HEK293 (cell line): ENCODE data around the gene EOGT.

Experiments
- CTCF ChIA-PET: fragments of 350-600 bp; formaldehyde crosslinking; extraction: SDS; loops from one replicate; lab custom pipeline; 2021; ENCODE audit warnings: antibody characterized with exemption; lab: Yijun Ruan, JAX
- POLR2A ChIA-PET: fragments of 300-600 bp; formaldehyde crosslinking; extraction: SDS; loops from one replicate; lab custom pipeline; 2020; ENCODE audit warnings: antibody characterized with exemption, inconsistent platforms; lab: Yijun Ruan, JAX
- H3K27ac ChIP-seq: fragments of 200-500 bp; sonication (Bioruptor generic); 2 replicates; pipeline ENCODE4 v1.5.1; 2014; ENCODE audit warnings: low read depth, low read length, control low read depth, inconsistent platforms; ENCODE audit errors: extremely low read depth
- H3K36me3 ChIP-seq, 2 experiments: fragments of 200-500 bp in 1 of 2; sonication (Bioruptor generic) in 1 of 2; 1 replicate in 1 of 2; 2 replicates in 1 of 2; pipeline ENCODE4 v1.5.1; 2014 to 2017; ENCODE audit warnings: inconsistent platforms in 2 of 2, low read length in 2 of 2; ENCODE audit not compliant: control insufficient read depth in 2 of 2, insufficient read depth in 1 of 2
- H3K4me1 ChIP-seq: fragments of 200-500 bp; sonication (Bioruptor generic); 2 replicates; pipeline ENCODE4 v1.5.1; 2014; ENCODE audit warnings: mild to moderate bottlenecking, low read length, inconsistent platforms; ENCODE audit not compliant: control insufficient read depth, insufficient read depth
- H3K4me3 ChIP-seq: 2 replicates; pipeline ENCODE4 v1.5.1; 2011; ENCODE audit warnings: low read depth, mild to moderate bottlenecking, control low read depth, low read length, moderate library complexity
- H3K9me3 ChIP-seq: fragments of 200-500 bp; sonication (Bioruptor generic); 2 replicates; pipeline ENCODE4 v1.5.1; 2014; ENCODE audit warnings: low read depth, low read length, inconsistent platforms; ENCODE audit not compliant: control insufficient read depth, insufficient read depth
- GLIS1 ChIP-seq: fragments of 450-650 bp; formaldehyde crosslinking; IDR thresholded peaks from 2 replicates; pipeline ENCODE4 v1.5.1; 2016; ENCODE audit warnings: missing biosample characterization, missing genetic modification characterization
- IKZF3 ChIP-seq: fragments of 450-650 bp; IDR thresholded peaks from 2 replicates; pipeline ENCODE4 v1.5.0; 2018; ENCODE audit warnings: missing biosample characterization, mild to moderate bottlenecking, missing genetic modification characterization, moderate library complexity
- ZNF2 ChIP-seq: fragments of 450-650 bp; formaldehyde crosslinking; IDR thresholded peaks from 2 replicates; pipeline ENCODE4 v1.5.1; 2016; ENCODE audit warnings: missing biosample characterization, missing genetic modification characterization
- ZNF404 ChIP-seq: fragments of 450-650 bp; formaldehyde crosslinking; IDR thresholded peaks from 2 replicates; pipeline ENCODE4 v1.5.1; 2017; ENCODE audit warnings: missing biosample characterization, missing genetic modification characterization
- ZNF423 ChIP-seq: fragments of 450-650 bp; formaldehyde crosslinking; IDR thresholded peaks from 2 replicates; pipeline ENCODE4 v1.5.1; 2016; ENCODE audit warnings: missing biosample characterization, missing genetic modification characterization
- ZNF48 ChIP-seq: fragments of 450-650 bp; formaldehyde crosslinking; IDR thresholded peaks from 2 replicates; pipeline ENCODE4 v1.5.1; 2016; ENCODE audit warnings: missing biosample characterization, missing genetic modification characterization
- ZNF510 ChIP-seq: fragments of 450-650 bp; formaldehyde crosslinking; IDR thresholded peaks from 2 replicates; pipeline ENCODE4 v1.5.1; 2018; ENCODE audit warnings: mild to moderate bottlenecking, missing genetic modification characterization, missing biosample characterization; ENCODE audit not compliant: insufficient replicate concordance
- ZNF560 ChIP-seq: fragments of 450-650 bp; formaldehyde crosslinking; IDR thresholded peaks from 2 replicates; pipeline ENCODE4 v1.5.1; 2017; ENCODE audit warnings: missing biosample characterization, missing genetic modification characterization, borderline replicate concordance
- ZNF670 ChIP-seq: fragments of 450-650 bp; formaldehyde crosslinking; IDR thresholded peaks from 2 replicates; pipeline ENCODE4 v1.5.1; 2016; ENCODE audit warnings: missing biosample characterization, missing genetic modification characterization, low read depth
- ZSCAN23 ChIP-seq: fragments of 450-650 bp; formaldehyde crosslinking; IDR thresholded peaks from 2 replicates; pipeline ENCODE4 v1.5.1; 2016; ENCODE audit warnings: missing biosample characterization, missing genetic modification characterization
- ZXDB ChIP-seq: fragments of 450-650 bp; formaldehyde crosslinking; IDR thresholded peaks from 2 replicates; pipeline ENCODE4 v1.5.1; 2016; ENCODE audit warnings: missing biosample characterization, missing genetic modification characterization
- TF ChIP-seq, protein P1 (sequence below): fragments of 450-650 bp; formaldehyde crosslinking; IDR thresholded peaks from 2 replicates; pipeline ENCODE4 v1.5.1; 2016; ENCODE audit warnings: missing biosample characterization, missing genetic modification characterization, low read depth
- TF ChIP-seq, protein P2 (sequence below): fragments of 450-650 bp; formaldehyde crosslinking; IDR thresholded peaks from 2 replicates; pipeline ENCODE4 v1.5.1; 2016; ENCODE audit warnings: missing biosample characterization, missing genetic modification characterization
- TF ChIP-seq, protein P3 (sequence below): fragments of 450-650 bp; formaldehyde crosslinking; conservative IDR thresholded peaks from 2 replicates; pipeline ENCODE4 v1.5.1; 2016; ENCODE audit warnings: low read depth, missing biosample characterization, missing genetic modification characterization
- TF ChIP-seq, protein P4 (sequence below): fragments of 450-650 bp; formaldehyde crosslinking; IDR thresholded peaks from 2 replicates; pipeline ENCODE4 v1.5.1; 2016; ENCODE audit warnings: missing biosample characterization, missing genetic modification characterization
- TF ChIP-seq, protein P5 (sequence below): fragments of 450-650 bp; formaldehyde crosslinking; IDR thresholded peaks from 2 replicates; pipeline ENCODE4 v1.5.1; 2016; ENCODE audit warnings: missing biosample characterization, missing genetic modification characterization
- TF ChIP-seq, protein P6 (sequence below): fragments of 450-650 bp; formaldehyde crosslinking; IDR thresholded peaks from 2 replicates; pipeline ENCODE4 v1.5.1; 2016; ENCODE audit warnings: missing biosample characterization, missing genetic modification characterization

EOGT gene

DNA sequence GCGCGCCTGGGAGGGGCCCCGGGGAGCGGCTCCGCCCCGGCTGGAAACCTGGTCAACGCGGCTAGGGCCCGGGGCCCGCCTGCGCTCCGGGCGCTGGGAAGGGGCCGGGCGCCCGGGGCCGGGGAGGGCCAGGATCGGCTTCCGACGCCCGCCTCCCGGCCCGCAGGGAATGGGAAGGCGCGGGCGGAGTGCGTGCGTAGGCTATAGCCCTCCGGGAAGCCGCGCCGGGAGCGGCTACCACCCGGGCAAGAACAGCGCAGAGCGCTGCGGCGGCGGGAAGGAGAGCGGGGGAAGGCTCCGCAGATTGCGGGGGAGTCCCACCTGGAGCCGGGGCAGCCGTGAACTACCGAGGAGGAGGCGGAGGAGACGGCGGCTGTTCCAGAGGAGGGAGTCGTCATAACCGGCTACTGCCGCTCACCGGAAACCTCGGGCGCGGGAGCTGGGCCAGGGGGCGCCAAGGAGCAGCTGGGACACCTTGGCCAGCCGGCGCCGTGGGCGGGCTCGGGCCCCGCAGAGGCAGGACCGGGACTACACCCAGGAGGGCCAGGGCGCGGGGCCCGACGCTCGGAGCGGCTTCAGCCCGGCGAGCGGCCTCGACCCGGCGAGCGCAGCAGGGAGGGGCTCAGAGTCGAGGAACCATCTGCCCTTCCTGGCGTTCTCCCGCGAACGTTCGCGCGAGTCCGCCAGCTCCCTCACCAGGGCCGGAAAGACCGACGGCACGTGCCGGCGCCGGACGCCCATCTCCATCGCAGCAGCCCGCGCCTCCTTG lies at the start of gene EOGT (continued):
- TF ChIP-seq, protein P1, sequence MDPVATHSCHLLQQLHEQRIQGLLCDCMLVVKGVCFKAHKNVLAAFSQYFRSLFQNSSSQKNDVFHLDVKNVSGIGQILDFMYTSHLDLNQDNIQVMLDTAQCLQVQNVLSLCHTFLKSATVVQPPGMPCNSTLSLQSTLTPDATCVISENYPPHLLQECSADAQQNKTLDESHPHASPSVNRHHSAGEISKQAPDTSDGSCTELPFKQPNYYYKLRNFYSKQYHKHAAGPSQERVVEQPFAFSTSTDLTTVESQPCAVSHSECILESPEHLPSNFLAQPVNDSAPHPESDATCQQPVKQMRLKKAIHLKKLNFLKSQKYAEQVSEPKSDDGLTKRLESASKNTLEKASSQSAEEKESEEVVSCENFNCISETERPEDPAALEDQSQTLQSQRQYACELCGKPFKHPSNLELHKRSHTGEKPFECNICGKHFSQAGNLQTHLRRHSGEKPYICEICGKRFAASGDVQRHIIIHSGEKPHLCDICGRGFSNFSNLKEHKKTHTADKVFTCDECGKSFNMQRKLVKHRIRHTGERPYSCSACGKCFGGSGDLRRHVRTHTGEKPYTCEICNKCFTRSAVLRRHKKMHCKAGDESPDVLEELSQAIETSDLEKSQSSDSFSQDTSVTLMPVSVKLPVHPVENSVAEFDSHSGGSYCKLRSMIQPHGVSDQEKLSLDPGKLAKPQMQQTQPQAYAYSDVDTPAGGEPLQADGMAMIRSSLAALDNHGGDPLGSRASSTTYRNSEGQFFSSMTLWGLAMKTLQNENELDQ, result no peak
- peak; percentile 68 for TF ChIP-seq ZXDB (tag by site-specific recombination)
- TF ChIP-seq, protein P2, sequence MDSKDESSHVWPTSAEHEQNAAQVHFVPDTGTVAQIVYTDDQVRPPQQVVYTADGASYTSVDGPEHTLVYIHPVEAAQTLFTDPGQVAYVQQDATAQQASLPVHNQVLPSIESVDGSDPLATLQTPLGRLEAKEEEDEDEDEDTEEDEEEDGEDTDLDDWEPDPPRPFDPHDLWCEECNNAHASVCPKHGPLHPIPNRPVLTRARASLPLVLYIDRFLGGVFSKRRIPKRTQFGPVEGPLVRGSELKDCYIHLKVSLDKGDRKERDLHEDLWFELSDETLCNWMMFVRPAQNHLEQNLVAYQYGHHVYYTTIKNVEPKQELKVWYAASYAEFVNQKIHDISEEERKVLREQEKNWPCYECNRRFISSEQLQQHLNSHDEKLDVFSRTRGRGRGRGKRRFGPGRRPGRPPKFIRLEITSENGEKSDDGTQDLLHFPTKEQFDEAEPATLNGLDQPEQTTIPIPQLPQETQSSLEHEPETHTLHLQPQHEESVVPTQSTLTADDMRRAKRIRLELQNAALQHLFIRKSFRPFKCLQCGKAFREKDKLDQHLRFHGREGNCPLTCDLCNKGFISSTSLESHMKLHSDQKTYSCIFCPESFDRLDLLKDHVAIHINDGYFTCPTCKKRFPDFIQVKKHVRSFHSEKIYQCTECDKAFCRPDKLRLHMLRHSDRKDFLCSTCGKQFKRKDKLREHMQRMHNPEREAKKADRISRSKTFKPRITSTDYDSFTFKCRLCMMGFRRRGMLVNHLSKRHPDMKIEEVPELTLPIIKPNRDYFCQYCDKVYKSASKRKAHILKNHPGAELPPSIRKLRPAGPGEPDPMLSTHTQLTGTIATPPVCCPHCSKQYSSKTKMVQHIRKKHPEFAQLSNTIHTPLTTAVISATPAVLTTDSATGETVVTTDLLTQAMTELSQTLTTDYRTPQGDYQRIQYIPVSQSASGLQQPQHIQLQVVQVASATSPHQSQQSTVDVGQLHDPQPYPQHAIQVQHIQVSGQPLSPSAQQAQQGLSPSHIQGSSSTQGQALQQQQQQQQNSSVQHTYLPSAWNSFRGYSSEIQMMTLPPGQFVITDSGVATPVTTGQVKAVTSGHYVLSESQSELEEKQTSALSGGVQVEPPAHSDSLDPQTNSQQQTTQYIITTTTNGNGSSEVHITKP (tag by site-specific recombination), result no peak
- TF ChIP-seq, protein P3, sequence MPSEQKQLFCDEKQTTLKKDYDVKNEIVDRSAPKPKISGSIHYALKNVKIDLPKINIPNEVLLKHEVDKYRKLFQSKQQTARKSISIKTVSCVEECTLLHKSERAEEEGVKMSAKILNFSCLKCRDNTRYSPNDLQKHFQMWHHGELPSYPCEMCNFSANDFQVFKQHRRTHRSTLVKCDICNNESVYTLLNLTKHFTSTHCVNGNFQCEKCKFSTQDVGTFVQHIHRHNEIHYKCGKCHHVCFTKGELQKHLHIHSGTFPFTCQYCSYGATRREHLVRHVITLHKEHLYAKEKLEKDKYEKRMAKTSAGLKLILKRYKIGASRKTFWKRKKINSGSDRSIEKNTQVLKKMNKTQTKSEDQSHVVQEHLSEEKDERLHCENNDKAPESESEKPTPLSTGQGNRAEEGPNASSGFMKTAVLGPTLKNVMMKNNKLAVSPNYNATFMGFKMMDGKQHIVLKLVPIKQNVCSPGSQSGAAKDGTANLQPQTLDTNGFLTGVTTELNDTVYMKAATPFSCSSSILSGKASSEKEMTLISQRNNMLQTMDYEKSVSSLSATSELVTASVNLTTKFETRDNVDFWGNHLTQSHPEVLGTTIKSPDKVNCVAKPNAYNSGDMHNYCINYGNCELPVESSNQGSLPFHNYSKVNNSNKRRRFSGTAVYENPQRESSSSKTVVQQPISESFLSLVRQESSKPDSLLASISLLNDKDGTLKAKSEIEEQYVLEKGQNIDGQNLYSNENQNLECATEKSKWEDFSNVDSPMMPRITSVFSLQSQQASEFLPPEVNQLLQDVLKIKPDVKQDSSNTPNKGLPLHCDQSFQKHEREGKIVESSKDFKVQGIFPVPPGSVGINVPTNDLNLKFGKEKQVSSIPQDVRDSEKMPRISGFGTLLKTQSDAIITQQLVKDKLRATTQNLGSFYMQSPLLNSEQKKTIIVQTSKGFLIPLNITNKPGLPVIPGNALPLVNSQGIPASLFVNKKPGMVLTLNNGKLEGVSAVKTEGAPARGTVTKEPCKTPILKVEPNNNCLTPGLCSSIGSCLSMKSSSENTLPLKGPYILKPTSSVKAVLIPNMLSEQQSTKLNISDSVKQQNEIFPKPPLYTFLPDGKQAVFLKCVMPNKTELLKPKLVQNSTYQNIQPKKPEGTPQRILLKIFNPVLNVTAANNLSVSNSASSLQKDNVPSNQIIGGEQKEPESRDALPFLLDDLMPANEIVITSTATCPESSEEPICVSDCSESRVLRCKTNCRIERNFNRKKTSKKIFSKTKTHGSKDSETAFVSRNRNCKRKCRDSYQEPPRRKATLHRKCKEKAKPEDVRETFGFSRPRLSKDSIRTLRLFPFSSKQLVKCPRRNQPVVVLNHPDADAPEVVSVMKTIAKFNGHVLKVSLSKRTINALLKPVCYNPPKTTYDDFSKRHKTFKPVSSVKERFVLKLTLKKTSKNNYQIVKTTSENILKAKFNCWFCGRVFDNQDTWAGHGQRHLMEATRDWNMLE, result no peak
- TF ChIP-seq GLIS1 (tag by site-specific recombination), result peak; percentile 62
- TF ChIP-seq ZNF560 (tag by site-specific recombination), result no peak
- no peak for TF ChIP-seq ZNF2 (tag by site-specific recombination)
- peak; percentile 44; the same call in 1 of the 2 replicates for TF ChIP-seq ZNF423
- TF ChIP-seq, all 188 proteins: peak for 47

DNA sequence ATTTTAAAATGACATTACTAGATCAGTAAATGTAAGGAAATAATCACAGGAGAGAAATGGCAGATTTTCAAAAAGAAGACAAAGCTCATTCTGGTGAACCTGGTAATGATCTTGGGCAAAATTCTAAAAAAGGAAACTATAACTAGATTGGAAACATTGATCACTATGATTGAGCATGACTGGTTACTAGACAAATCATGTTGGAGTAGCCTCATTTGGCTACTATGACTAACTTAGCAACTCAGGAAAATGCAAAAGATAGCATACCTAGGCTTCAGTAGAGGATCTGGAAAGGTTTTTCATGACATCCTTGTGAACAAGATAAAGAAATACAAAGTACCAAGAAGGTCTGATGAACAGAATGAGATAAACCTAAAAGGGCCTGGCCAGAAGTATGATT lies 46.2 kb upstream of the EOGT start:
- Histone ChIP-seq H3K9me3 (no peaks in the 10 kb centered on the region), H3K36me3 (peaks cover 29 to 76% of the 10 kb centered on the region in 2 experiments), H3K4me1 (no peaks in the 10 kb centered on the region), H3K4me3 (no peak overlapping the region), H3K27ac (no peak overlapping the region)
- TF ChIP-seq ZNF404 (no peak), ZNF510 (tag by site-specific recombination) (no peak), IKZF3 (tag by site-specific recombination) (no peak), ZSCAN23 (tag by site-specific recombination) (no peak), ZNF48 (tag by site-specific recombination) (no peak), ZNF670 (tag by site-specific recombination) (no peak)
- TF ChIP-seq, protein P4, sequence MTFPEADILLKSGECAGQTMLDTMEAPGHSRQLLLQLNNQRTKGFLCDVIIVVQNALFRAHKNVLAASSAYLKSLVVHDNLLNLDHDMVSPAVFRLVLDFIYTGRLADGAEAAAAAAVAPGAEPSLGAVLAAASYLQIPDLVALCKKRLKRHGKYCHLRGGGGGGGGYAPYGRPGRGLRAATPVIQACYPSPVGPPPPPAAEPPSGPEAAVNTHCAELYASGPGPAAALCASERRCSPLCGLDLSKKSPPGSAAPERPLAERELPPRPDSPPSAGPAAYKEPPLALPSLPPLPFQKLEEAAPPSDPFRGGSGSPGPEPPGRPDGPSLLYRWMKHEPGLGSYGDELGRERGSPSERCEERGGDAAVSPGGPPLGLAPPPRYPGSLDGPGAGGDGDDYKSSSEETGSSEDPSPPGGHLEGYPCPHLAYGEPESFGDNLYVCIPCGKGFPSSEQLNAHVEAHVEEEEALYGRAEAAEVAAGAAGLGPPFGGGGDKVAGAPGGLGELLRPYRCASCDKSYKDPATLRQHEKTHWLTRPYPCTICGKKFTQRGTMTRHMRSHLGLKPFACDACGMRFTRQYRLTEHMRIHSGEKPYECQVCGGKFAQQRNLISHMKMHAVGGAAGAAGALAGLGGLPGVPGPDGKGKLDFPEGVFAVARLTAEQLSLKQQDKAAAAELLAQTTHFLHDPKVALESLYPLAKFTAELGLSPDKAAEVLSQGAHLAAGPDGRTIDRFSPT, result no peak
- TF ChIP-seq, protein P5, sequence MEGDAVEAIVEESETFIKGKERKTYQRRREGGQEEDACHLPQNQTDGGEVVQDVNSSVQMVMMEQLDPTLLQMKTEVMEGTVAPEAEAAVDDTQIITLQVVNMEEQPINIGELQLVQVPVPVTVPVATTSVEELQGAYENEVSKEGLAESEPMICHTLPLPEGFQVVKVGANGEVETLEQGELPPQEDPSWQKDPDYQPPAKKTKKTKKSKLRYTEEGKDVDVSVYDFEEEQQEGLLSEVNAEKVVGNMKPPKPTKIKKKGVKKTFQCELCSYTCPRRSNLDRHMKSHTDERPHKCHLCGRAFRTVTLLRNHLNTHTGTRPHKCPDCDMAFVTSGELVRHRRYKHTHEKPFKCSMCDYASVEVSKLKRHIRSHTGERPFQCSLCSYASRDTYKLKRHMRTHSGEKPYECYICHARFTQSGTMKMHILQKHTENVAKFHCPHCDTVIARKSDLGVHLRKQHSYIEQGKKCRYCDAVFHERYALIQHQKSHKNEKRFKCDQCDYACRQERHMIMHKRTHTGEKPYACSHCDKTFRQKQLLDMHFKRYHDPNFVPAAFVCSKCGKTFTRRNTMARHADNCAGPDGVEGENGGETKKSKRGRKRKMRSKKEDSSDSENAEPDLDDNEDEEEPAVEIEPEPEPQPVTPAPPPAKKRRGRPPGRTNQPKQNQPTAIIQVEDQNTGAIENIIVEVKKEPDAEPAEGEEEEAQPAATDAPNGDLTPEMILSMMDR (tag by site-specific recombination), result no peak
- TF ChIP-seq, protein P6, sequence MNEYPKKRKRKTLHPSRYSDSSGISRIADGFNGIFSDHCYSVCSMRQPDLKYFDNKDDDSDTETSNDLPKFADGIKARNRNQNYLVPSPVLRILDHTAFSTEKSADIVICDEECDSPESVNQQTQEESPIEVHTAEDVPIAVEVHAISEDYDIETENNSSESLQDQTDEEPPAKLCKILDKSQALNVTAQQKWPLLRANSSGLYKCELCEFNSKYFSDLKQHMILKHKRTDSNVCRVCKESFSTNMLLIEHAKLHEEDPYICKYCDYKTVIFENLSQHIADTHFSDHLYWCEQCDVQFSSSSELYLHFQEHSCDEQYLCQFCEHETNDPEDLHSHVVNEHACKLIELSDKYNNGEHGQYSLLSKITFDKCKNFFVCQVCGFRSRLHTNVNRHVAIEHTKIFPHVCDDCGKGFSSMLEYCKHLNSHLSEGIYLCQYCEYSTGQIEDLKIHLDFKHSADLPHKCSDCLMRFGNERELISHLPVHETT (tag by site-specific recombination), result no peak
- ChIA-PET CTCF (no interaction called here), POLR2A (no interaction called here)
